Upper lobe of left lung (tissue), 4 donors: ENCODE measurements around the gene MRPL55.

ENCODE experiments used
- CTCF ChIP-seq, 6 experiments: fragments of 450-650 bp in 4 of 6; fragments of 200-600 bp in 2 of 6; sonication (generic) in 2 of 6; IDR thresholded peaks; one replicate each; pipeline ENCODE4 v1.5.1; 2016 to 2019; ENCODE audit warnings: antibody characterized with exemption in 6 of 6
- EP300 ChIP-seq, 4 donors: sonication (generic); formaldehyde crosslinking; IDR thresholded peaks; one replicate each; pipeline ENCODE4 v1.5.1; 2017; ENCODE audit warnings: antibody characterized with exemption in 4 of 4, control low read depth in 2 of 4
- POLR2A ChIP-seq, 4 donors: fragments of 450-650 bp; IDR thresholded peaks; one replicate each; pipeline ENCODE4 v1.5.1; 2016 to 2017; ENCODE audit warnings: antibody characterized with exemption in 4 of 4, mild to moderate bottlenecking in 2 of 4
- POLR2AphosphoS5 ChIP-seq, 2 donors: sonication (generic); formaldehyde crosslinking; IDR thresholded peaks; one replicate each; pipeline ENCODE4 v1.5.1; 2017; ENCODE audit warnings: antibody characterized with exemption in 2 of 2

GRCh38 chr1:228105270-228105995 is 3.7 kb downstream of the MRPL55 start:
- TF ChIP-seq CTCF (IDR thresholded peaks at IDR 0.05): no peak
- no peak for TF ChIP-seq POLR2A (IDR thresholded peaks at IDR 0.05)
- TF ChIP-seq EP300 (IDR thresholded peaks at IDR 0.05): no peak
- no peak for TF ChIP-seq POLR2AphosphoS5 (IDR thresholded peaks at IDR 0.05)
